GM12878 (cell line): ENCODE data around the gene NCKAP5. TPM values are rescaled to one million over a fixed set of nuclear protein-coding genes. Genes with fewer than 3 reads are reported as not detected.

Source experiments
- ATAC-seq: fragments of 200-7000 bp; cut with Tn5 transposase; 3 replicates; pipeline ENCODE4 v1.9.1; 2020; ENCODE audit warnings: mild to moderate bottlenecking, moderate library complexity
- BruUV-seq: library from RNA; stranded (reverse); fragments of 400-500 nt; replicated peaks from 2 replicates; lab custom pipeline; 2021; lab: Mats Ljungman, UMichigan
- CTCF ChIA-PET: fragments of 300-600 bp; sonication (Branson Sonifier 250); formaldehyde crosslinking; extraction: SDS; loops from one replicate; lab custom pipeline; 2021; ENCODE audit warnings: inconsistent platforms; lab: Yijun Ruan, JAX
- POLR2A ChIA-PET: fragments of 350-600 bp; formaldehyde crosslinking; extraction: SDS; loops from one replicate; lab custom pipeline; 2021; ENCODE audit warnings: inconsistent platforms; lab: Charles Lee
- RAD21 ChIA-PET: fragments of 300-600 bp; sonication (Branson Sonifier 250); formaldehyde crosslinking; loops from one replicate; lab custom pipeline; 2023; ENCODE audit warnings: antibody characterized with exemption; ENCODE audit not compliant: unreplicated experiment; lab: Charles Lee
- SMC1A ChIA-PET: fragments of 300-600 bp; sonication (Branson Sonifier 250); formaldehyde crosslinking; loops from one replicate; lab custom pipeline; 2023; ENCODE audit not compliant: unreplicated experiment, uncharacterized antibody; lab: Charles Lee
- DNase-seq: peaks from one replicate; pipeline ENCODE4 v3.0.0-alpha.2; 2011; ENCODE audit warnings: low read depth, low spot score
- FAIRE-seq: peaks from 3 replicates; lab custom pipeline; 2011; peaks lifted over from hg19 to GRCh38; lab: Jason Lieb, UNC
- H2AFZ ChIP-seq: 2 replicates; pipeline ENCODE4 v1.6.0; 2011; ENCODE audit warnings: low read depth, low read length, control low read depth; ENCODE audit not compliant: control insufficient read depth
- H3K27ac ChIP-seq: 2 replicates; pipeline ENCODE4 v1.5.1; 2011; ENCODE audit warnings: control low read depth; ENCODE audit not compliant: control insufficient read depth, insufficient read depth
- H3K27me3 ChIP-seq, 2 experiments: replicated peaks in 1 of 2; 2 replicates each; pipeline versions ENCODE4 v1.6.0 to v1.6.1; 2011; ENCODE audit warnings: low read length in 1 of 2; ENCODE audit not compliant: control insufficient read depth in 2 of 2, insufficient read depth in 2 of 2
- H3K36me3 ChIP-seq, 2 experiments: 2 replicates each; pipeline ENCODE4 v1.5.1; 2011; ENCODE audit warnings: low read length in 1 of 2; ENCODE audit not compliant: control insufficient read depth in 2 of 2, insufficient read depth in 2 of 2
- H3K4me1 ChIP-seq: 2 replicates; pipeline ENCODE4 v1.6.1; 2011; ENCODE audit warnings: mild to moderate bottlenecking, low read length, moderate library complexity, mixed read lengths; ENCODE audit not compliant: control insufficient read depth, insufficient read depth
- H3K4me2 ChIP-seq: 2 replicates; pipeline ENCODE4 v1.6.0; 2011; ENCODE audit warnings: control low read depth; ENCODE audit not compliant: control insufficient read depth, insufficient read depth
- H3K4me3 ChIP-seq: fragments of 200-600 bp; sonication (generic); 2 replicates; pipeline ENCODE4 v1.5.1; 2016
- H3K79me2 ChIP-seq: 2 replicates; pipeline ENCODE4 v1.6.0; 2011; ENCODE audit warnings: low read length; ENCODE audit not compliant: control insufficient read depth, insufficient read depth
- H3K9ac ChIP-seq: 2 replicates; pipeline ENCODE4 v1.8.0; 2011; ENCODE audit warnings: low read length, control low read depth, mixed read lengths; ENCODE audit not compliant: control insufficient read depth, insufficient read depth
- H3K9me3 ChIP-seq: replicated peaks from 3 replicates; pipeline ENCODE4 v1.5.1; 2011; ENCODE audit warnings: mild to moderate bottlenecking, low read length; ENCODE audit not compliant: control insufficient read depth, insufficient read depth
- H4K20me1 ChIP-seq: 2 replicates; pipeline ENCODE4 v1.6.0; 2011; ENCODE audit not compliant: control insufficient read depth, insufficient read depth
- ATF7 ChIP-seq: fragments of 450-650 bp; IDR thresholded peaks from 2 replicates; pipeline ENCODE4 v1.6.1; 2016; ENCODE audit warnings: low read depth, mild to moderate bottlenecking
- CBFB ChIP-seq: IDR thresholded peaks from 2 replicates; pipeline ENCODE4 v1.6.1; 2016; ENCODE audit warnings: antibody characterized with exemption, low read depth
- CBX3 ChIP-seq: fragments of 200-600 bp; sonication (generic); IDR thresholded peaks from 2 replicates; pipeline ENCODE4 v1.6.1; 2016; ENCODE audit warnings: low read depth, borderline replicate concordance
- CUX1 ChIP-seq: IDR thresholded peaks from 2 replicates; pipeline ENCODE4 v1.6.1; 2012; ENCODE audit warnings: improper control_type of control experiment, low read depth, low read length; ENCODE audit not compliant: insufficient replicate concordance
- IKZF1 ChIP-seq: fragments of 450-650 bp; conservative IDR thresholded peaks from 2 replicates; pipeline ENCODE4 v1.6.1; 2017; ENCODE audit warnings: antibody characterized with exemption, mild to moderate bottlenecking
- KAT2A ChIP-seq: conservative IDR thresholded peaks from 2 replicates; pipeline ENCODE4 v1.6.1; 2011; ENCODE audit warnings: low read depth, low read length; ENCODE audit not compliant: control insufficient read depth
- MLLT1 ChIP-seq: fragments of 450-650 bp; IDR thresholded peaks from 2 replicates; pipeline ENCODE4 v1.6.1; 2016; ENCODE audit warnings: mild to moderate bottlenecking
- NR2C1 ChIP-seq: fragments of 450-650 bp; IDR thresholded peaks from 2 replicates; pipeline ENCODE4 v1.6.1; 2017; ENCODE audit warnings: antibody characterized with exemption, mild to moderate bottlenecking, moderate library complexity
- PAX8 ChIP-seq: fragments of 450-650 bp; IDR thresholded peaks from 2 replicates; pipeline ENCODE4 v1.6.1; 2017; ENCODE audit warnings: mild to moderate bottlenecking, moderate library complexity
- USF1 ChIP-seq: IDR thresholded peaks from 2 replicates; pipeline ENCODE4 v1.6.1; 2011; ENCODE audit warnings: borderline replicate concordance, low read depth, mild to moderate bottlenecking, moderate library complexity, mixed read lengths, low read length; ENCODE audit not compliant: insufficient read depth; ENCODE audit errors: extremely low read length
- ZZZ3 ChIP-seq: IDR thresholded peaks from 2 replicates; pipeline ENCODE4 v1.6.1; 2011; ENCODE audit warnings: low read depth; ENCODE audit not compliant: control insufficient read depth, insufficient read length
- WGBS: methylation state at CpG from one replicate; pipeline ENCODE4 v1.1.6; 2016; ENCODE audit warnings: low lambda C conversion rate; ENCODE audit not compliant: insufficient replicate concordance, insufficient coverage; ENCODE audit errors: missing lambda C conversion rate; 5-methylcytosine and 5-hydroxymethylcytosine counted together
- in situ Hi-C: fragments of 300-500 bp; cut with MboI; formaldehyde crosslinking; loops from 9 replicates; pipeline ENCODE4 v1.14.3; 2018; ENCODE audit warnings: mixed read lengths
- intact Hi-C: fragments of 100-400 bp; cut with micrococcal nuclease; formaldehyde crosslinking; loops from one replicate; pipeline ENCODE4 v1.14.2; 2022; ENCODE audit not compliant: unreplicated experiment
- polyA plus RNA-seq, 11 experiments: library from polyadenylated mRNA; depleted of rRNA in 4 of 11; unstranded in 6 of 11; stranded (reverse) in 5 of 11; fragments of >200 nt; fragmentation: Nextera tagmentation in 4 of 11; fragmentation: Illumina TruSeq in 1 of 11; extraction: Ambion mirVana in 4 of 11; extraction: Trizol in 1 of 11; gene quantifications; 1 replicate in 1 of 11; 2 replicates in 10 of 11; pipeline versions ENCODE4 v1.2.1 to v1.2.3, GENCODE V29; 2011 to 2016; ENCODE audit warnings: inconsistent platforms in 2 of 11, missing spikeins in 2 of 11, low read depth in 1 of 11
- total RNA-seq, 4 experiments: library from RNA; depleted of rRNA in 3 of 4; stranded (reverse); fragments of >200 nt in 3 of 4; fragmentation: Illumina TruSeq in 1 of 4; extraction: Trizol in 1 of 4; gene quantifications; 2 replicates each; pipeline versions ENCODE4 v1.2.1 to v1.2.3, GENCODE V29; 2013 to 2021

Gene NCKAP5
- total and polyA plus RNA-seq, 10 of the 15 experiments (the other 5 are each of a cell fraction or from before 2014, with no cell fraction given) = 0.06 to 0.44 (median 0.16) TPM

GRCh38 chr2:133409581-133410285 lies 158.5 kb downstream of the NCKAP5 start:
- no peaks in the 10 kb centered on the region for H3K36me3 ChIP-seq
- 27% methylated on average over 5 of the region's 5 CpGs for WGBS

GRCh38 chr2:133408671-133409070 lies 159.6 kb downstream of the NCKAP5 start:
- ChIA-PET RAD21 (no interaction called here), SMC1A (interaction anchor here (0.6 to 1.1 kb wide), 2 partner anchors 9 to 13 kb away, joined by 3 read pairs; no protein-coding TSS in a partner anchor), POLR2A (no interaction called here), CTCF (no interaction called here)
- Histone ChIP-seq H2AFZ (no peak overlapping the region), H3K27ac (no peak overlapping the region), H3K79me2 (no peaks in the 10 kb centered on the region), H3K4me1 (no peaks in the 10 kb centered on the region), H3K9me3 (no peaks in the 10 kb centered on the region), H3K36me3 (no peaks in the 10 kb centered on the region), H3K4me3 (no peak overlapping the region), H4K20me1 (no peaks in the 10 kb centered on the region), H3K27me3 (no peaks in the 10 kb centered on the region), H3K9ac (no peak overlapping the region), H3K4me2 (no peak overlapping the region)
- in situ Hi-C loops (no loop called here), intact Hi-C loops (no loop called here)
- DNase-seq (no peak), ATAC-seq (no peak), FAIRE-seq (no peak)
- TF ChIP-seq MLLT1 (no peak), CUX1 (no peak), PAX8 (no peak), ATF7 (no peak), NR2C1 (no peak)
- no TSS peak for BruUV-seq
- 0% methylated on average over 1 of the region's 1 CpG for WGBS

More at GRCh38 chr2:133409581-133410285, 158.5 kb downstream of the NCKAP5 start:
- no peaks in the 10 kb centered on the region for H3K79me2 ChIP-seq
- no peak overlapping the region for H3K27ac ChIP-seq
- ChIA-PET POLR2A (no interaction called here), CTCF (interaction anchor here (4.1 kb wide), 1 partner anchor 12 kb away, joined by 19 read pairs; no protein-coding TSS in a partner anchor), SMC1A (no interaction called here), RAD21 (no interaction called here)
- no TSS peak for BruUV-seq
- DNase-seq (no peak), ATAC-seq (no peak), FAIRE-seq (no peak)
- no peak overlapping the region for H3K9ac ChIP-seq
- no peaks in the 10 kb centered on the region for H3K9me3 ChIP-seq
- H3K4me3 ChIP-seq = no peak overlapping the region
- H3K4me1 ChIP-seq = no peaks in the 10 kb centered on the region
- H2AFZ ChIP-seq = no peak overlapping the region
- TF ChIP-seq CBX3 = no peak
- TF ChIP-seq KAT2A = no peak
- no peak for TF ChIP-seq USF1
- no peak for TF ChIP-seq IKZF1
- TF ChIP-seq ZZZ3 = no peak
- TF ChIP-seq CBFB = no peak
- no peaks in the 10 kb centered on the region for H3K27me3 ChIP-seq
- intact Hi-C loops (no loop called here), in situ Hi-C loops (no loop called here)
- H3K4me2 ChIP-seq = no peak overlapping the region
- no peaks in the 10 kb centered on the region for H4K20me1 ChIP-seq
